KMS-11 (cell line): Measurements from ENCODE around the gene HYDIN.

ENCODE experiments used
- H2AFZ ChIP-seq: fragments of 200-600 bp; sonication (generic); 2 replicates; pipeline ENCODE4 v1.6.1; 2016; ENCODE audit warnings: antibody characterized with exemption, mixed run types, low read depth
- H3K27ac ChIP-seq: fragments of 200-600 bp; sonication (generic); 2 replicates; pipeline ENCODE4 v1.6.1; 2016; ENCODE audit warnings: mild to moderate bottlenecking, mixed run types
- H3K27me3 ChIP-seq: fragments of 200-600 bp; sonication (generic); 2 replicates; pipeline ENCODE4 v1.6.1; 2017; ENCODE audit warnings: mild to moderate bottlenecking, low read depth, mixed run types, moderate library complexity; ENCODE audit not compliant: insufficient read depth
- H3K36me3 ChIP-seq: fragments of 200-600 bp; sonication (generic); 2 replicates; pipeline ENCODE4 v1.6.1; 2017; ENCODE audit warnings: mild to moderate bottlenecking, mixed run types; ENCODE audit not compliant: insufficient read depth
- H3K4me1 ChIP-seq: fragments of 200-600 bp; sonication (generic); 2 replicates; pipeline ENCODE4 v1.6.1; 2016; ENCODE audit warnings: mild to moderate bottlenecking, low read depth, mixed run types; ENCODE audit not compliant: poor library complexity, severe bottlenecking
- H3K4me2 ChIP-seq: fragments of 200-600 bp; sonication (generic); 2 replicates; pipeline ENCODE4 v1.7.0; 2016; ENCODE audit warnings: mild to moderate bottlenecking, mixed run types
- H3K4me3 ChIP-seq: fragments of 200-600 bp; sonication (generic); IDR thresholded peaks from 2 replicates; pipeline ENCODE4 v1.6.1; 2017; ENCODE audit warnings: low read depth, low read length, mixed read lengths; ENCODE audit not compliant: insufficient read depth
- H3K79me2 ChIP-seq: fragments of 200-600 bp; sonication (generic); 2 replicates; pipeline ENCODE4 v1.6.1; 2016; ENCODE audit warnings: low read depth, mixed run types; ENCODE audit not compliant: insufficient read depth
- H3K9ac ChIP-seq: fragments of 200-600 bp; sonication (generic); 2 replicates; pipeline ENCODE4 v1.6.1; 2016; ENCODE audit warnings: mild to moderate bottlenecking, mixed run types
- H4K20me1 ChIP-seq: fragments of 200-600 bp; sonication (generic); 2 replicates; pipeline ENCODE4 v1.6.1; 2016; ENCODE audit warnings: mild to moderate bottlenecking, mixed run types; ENCODE audit not compliant: insufficient read depth
- TF ChIP-seq, protein P1 (sequence below): fragments of 200-600 bp; sonication (generic); conservative IDR thresholded peaks from 2 replicates; pipeline ENCODE4 v1.6.1; 2017; ENCODE audit warnings: low read depth, mild to moderate bottlenecking, antibody characterized with exemption, low read length, moderate library complexity, mixed read lengths

The HYDIN gene

GRCh38 chr16:71230122-71230845 is at the start of gene HYDIN:
Gene HYDIN, minus strand, starts transcription at chr16:71230722. Its CDS starts 43,827 bp downstream, at chr16:71186895.
- no peaks in the 10 kb centered on the region for H4K20me1 ChIP-seq
- no peaks in the 10 kb centered on the region for H3K4me1 ChIP-seq
- TF ChIP-seq, protein P1, sequence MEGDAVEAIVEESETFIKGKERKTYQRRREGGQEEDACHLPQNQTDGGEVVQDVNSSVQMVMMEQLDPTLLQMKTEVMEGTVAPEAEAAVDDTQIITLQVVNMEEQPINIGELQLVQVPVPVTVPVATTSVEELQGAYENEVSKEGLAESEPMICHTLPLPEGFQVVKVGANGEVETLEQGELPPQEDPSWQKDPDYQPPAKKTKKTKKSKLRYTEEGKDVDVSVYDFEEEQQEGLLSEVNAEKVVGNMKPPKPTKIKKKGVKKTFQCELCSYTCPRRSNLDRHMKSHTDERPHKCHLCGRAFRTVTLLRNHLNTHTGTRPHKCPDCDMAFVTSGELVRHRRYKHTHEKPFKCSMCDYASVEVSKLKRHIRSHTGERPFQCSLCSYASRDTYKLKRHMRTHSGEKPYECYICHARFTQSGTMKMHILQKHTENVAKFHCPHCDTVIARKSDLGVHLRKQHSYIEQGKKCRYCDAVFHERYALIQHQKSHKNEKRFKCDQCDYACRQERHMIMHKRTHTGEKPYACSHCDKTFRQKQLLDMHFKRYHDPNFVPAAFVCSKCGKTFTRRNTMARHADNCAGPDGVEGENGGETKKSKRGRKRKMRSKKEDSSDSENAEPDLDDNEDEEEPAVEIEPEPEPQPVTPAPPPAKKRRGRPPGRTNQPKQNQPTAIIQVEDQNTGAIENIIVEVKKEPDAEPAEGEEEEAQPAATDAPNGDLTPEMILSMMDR = no peak
- H3K4me2 ChIP-seq = no peak within 1 kb of the TSS
- no peaks in the 10 kb centered on the region for H3K79me2 ChIP-seq
- no peak within 1 kb of the TSS for H2AFZ ChIP-seq
- H3K27me3 ChIP-seq = no peaks in the 10 kb centered on the region
- H3K4me3 ChIP-seq = no peak within 1 kb of the TSS
- no peaks in the 10 kb centered on the region for H3K36me3 ChIP-seq
- no peak within 1 kb of the TSS for H3K27ac ChIP-seq
- no peak within 1 kb of the TSS for H3K9ac ChIP-seq

- H3K9ac ChIP-seq = no peak overlapping the region
- no peaks in the 10 kb centered on the region for H3K79me2 ChIP-seq
- no peak overlapping the region for H3K27ac ChIP-seq
- TF ChIP-seq, protein P1 = no peak
- H3K36me3 ChIP-seq = no peaks in the 10 kb centered on the region
- H3K4me1 ChIP-seq = no peaks in the 10 kb centered on the region
- H3K4me2 ChIP-seq = no peak overlapping the region
- H2AFZ ChIP-seq = no peak overlapping the region
- no peaks in the 10 kb centered on the region for H4K20me1 ChIP-seq
- no peaks in the 10 kb centered on the region for H3K27me3 ChIP-seq
- H3K4me3 ChIP-seq = no peak overlapping the region
Measured at GRCh38 chr16:71276589-71277334, 46.2 kb upstream of the HYDIN start.

- no peaks in the 10 kb centered on the region for H3K36me3 ChIP-seq
- H4K20me1 ChIP-seq = no peaks in the 10 kb centered on the region
- no peak overlapping the region for H3K4me3 ChIP-seq
- no peaks in the 10 kb centered on the region for H3K4me1 ChIP-seq
- TF ChIP-seq, protein P1 = no peak
- no peak overlapping the region for H3K4me2 ChIP-seq
- H3K9ac ChIP-seq = no peak overlapping the region
- no peak overlapping the region for H2AFZ ChIP-seq
- H3K27me3 ChIP-seq = no peaks in the 10 kb centered on the region
- no peak overlapping the region for H3K27ac ChIP-seq
- H3K79me2 ChIP-seq = no peaks in the 10 kb centered on the region
Measured at GRCh38 chr16:71273384-71273783, 42.9 kb upstream of the HYDIN start.

GRCh38 chr16:71264299-71264698 is 33.8 kb upstream of the HYDIN start:
- Histone ChIP-seq H3K79me2 (no peaks in the 10 kb centered on the region), H3K27me3 (no peaks in the 10 kb centered on the region), H3K27ac (no peak overlapping the region), H3K4me3 (no peak overlapping the region), H4K20me1 (no peaks in the 10 kb centered on the region), H2AFZ (no peak overlapping the region), H3K36me3 (no peaks in the 10 kb centered on the region), H3K4me2 (no peak overlapping the region), H3K9ac (no peak overlapping the region), H3K4me1 (no peaks in the 10 kb centered on the region)
- TF ChIP-seq, protein P1 = no peak
